Neural progenitor cell (in vitro differentiated cells): ENCODE measurements around the gene PLXNB2. TPM values are rescaled to one million over a fixed set of nuclear protein-coding genes. Genes with fewer than 3 reads are reported as not detected.

Experiments used
- DNase-seq: peaks from one replicate; pipeline ENCODE4 v3.0.0-alpha.2; 2016; ENCODE audit warnings: low spot score
- H2AFZ ChIP-seq: fragments of 200-600 bp; sonication (generic); replicated peaks from 2 replicates; pipeline ENCODE4 v1.6.1; 2016; ENCODE audit warnings: antibody characterized with exemption
- H3F3A ChIP-seq: fragments of 200-600 bp; sonication (generic); 2 replicates; pipeline ENCODE4 v1.6.1; 2016; ENCODE audit warnings: antibody characterized with exemption, low read depth
- H3K27ac ChIP-seq: fragments of 200-600 bp; sonication (generic); 2 replicates; pipeline ENCODE4 v1.5.1; 2016; ENCODE audit warnings: mild to moderate bottlenecking
- H3K27me3 ChIP-seq: fragments of 200-600 bp; sonication (generic); 2 replicates; pipeline ENCODE4 v1.6.1; 2016; ENCODE audit warnings: mild to moderate bottlenecking, moderate library complexity
- H3K36me3 ChIP-seq: fragments of 200-600 bp; sonication (generic); 2 replicates; pipeline ENCODE4 v1.5.1; 2016
- H3K4me1 ChIP-seq: fragments of 200-600 bp; sonication (generic); 2 replicates; pipeline ENCODE4 v1.6.1; 2016; ENCODE audit warnings: mixed run types
- H3K4me2 ChIP-seq: fragments of 200-600 bp; sonication (generic); 2 replicates; pipeline ENCODE4 v1.6.1; 2016
- H3K4me3 ChIP-seq: fragments of 200-600 bp; sonication (generic); 2 replicates; pipeline ENCODE4 v1.5.1; 2016
- H3K79me2 ChIP-seq: fragments of 200-600 bp; sonication (generic); 2 replicates; pipeline ENCODE4 v1.6.1; 2016; ENCODE audit warnings: low read depth
- H3K9ac ChIP-seq: fragments of 200-600 bp; sonication (generic); 2 replicates; pipeline ENCODE4 v1.6.1; 2016
- H3K9me3 ChIP-seq: fragments of 200-600 bp; sonication (generic); 2 replicates; pipeline ENCODE4 v1.5.1; 2016; ENCODE audit warnings: low read depth
- H4K20me1 ChIP-seq: fragments of 200-600 bp; sonication (generic); 2 replicates; pipeline ENCODE4 v1.6.1; 2016; ENCODE audit warnings: low read depth
- H3K27ac Mint-ChIP-seq: 3 replicates; pipeline ENCODE4 v1.8.0; 2021; ENCODE audit warnings: mixed read lengths
- H3K27me3 Mint-ChIP-seq: 2 replicates; pipeline ENCODE4 v1.8.0; 2022; ENCODE audit warnings: low read depth, mild to moderate bottlenecking, inconsistent platforms, moderate library complexity, mixed read lengths; ENCODE audit not compliant: insufficient read depth
- H3K36me3 Mint-ChIP-seq: 3 replicates; pipeline ENCODE4 v1.8.0; 2021; ENCODE audit warnings: mixed read lengths
- H3K4me1 Mint-ChIP-seq: 3 replicates; pipeline ENCODE4 v1.8.0; 2021; ENCODE audit warnings: mixed read lengths
- H3K4me3 Mint-ChIP-seq: 3 replicates; pipeline ENCODE4 v1.8.0; 2021; ENCODE audit warnings: mild to moderate bottlenecking, moderate library complexity, mixed read lengths
- H3K9me3 Mint-ChIP-seq: 3 replicates; pipeline ENCODE4 v1.8.0; 2020; ENCODE audit warnings: mixed read lengths
- EZH2 ChIP-seq: fragments of 200-600 bp; sonication (generic); IDR thresholded peaks from 2 replicates; pipeline ENCODE4 v1.6.1; 2017; ENCODE audit warnings: antibody characterized with exemption, mild to moderate bottlenecking, moderate library complexity
- EZH2phosphoT487 ChIP-seq: fragments of 200-600 bp; sonication (generic); IDR thresholded peaks from 2 replicates; pipeline ENCODE4 v1.6.1; 2017; ENCODE audit warnings: antibody characterized with exemption
- total RNA-seq: library from RNA; depleted of rRNA; stranded (reverse); fragments of >200 nt; gene quantifications from 2 replicates; pipeline ENCODE4 v1.2.3, GENCODE V29; 2015; ENCODE audit warnings: low replicate concordance
- TF ChIP-seq, protein P1 (sequence below): fragments of 200-600 bp; sonication (generic); IDR thresholded peaks from 2 replicates; pipeline ENCODE4 v1.5.1; 2017; ENCODE audit warnings: antibody characterized with exemption, mild to moderate bottlenecking

Gene PLXNB2
- total RNA-seq, 1 donor from 2014 or later = 32.4 TPM

GRCh38 chr22:50347157-50347556, 39.7 kb upstream of the PLXNB2 start:
- Histone ChIP-seq H3K4me3 (no peak overlapping the region), H3K27me3 (no peaks in the 10 kb centered on the region), H3K4me2 (no peak overlapping the region), H3K79me2 (peaks cover 43% of the 10 kb centered on the region), H3K36me3 (no peaks in the 10 kb centered on the region), H3K9ac (no peak overlapping the region), H3K9me3 (no peaks in the 10 kb centered on the region), H3K27ac (no peak overlapping the region), H2AFZ (no peak overlapping the region), H3F3A (peaks cover 8% of the 10 kb centered on the region), H4K20me1 (peaks cover 34% of the 10 kb centered on the region), H3K4me1 (no peaks in the 10 kb centered on the region)
- no peak for DNase-seq
- no peak overlapping the region for H3K4me3 Mint-ChIP-seq
- no peak overlapping the region for H3K27ac Mint-ChIP-seq
- no peak for TF ChIP-seq EZH2
- TF ChIP-seq EZH2phosphoT487 = no peak
- TF ChIP-seq, protein P1, sequence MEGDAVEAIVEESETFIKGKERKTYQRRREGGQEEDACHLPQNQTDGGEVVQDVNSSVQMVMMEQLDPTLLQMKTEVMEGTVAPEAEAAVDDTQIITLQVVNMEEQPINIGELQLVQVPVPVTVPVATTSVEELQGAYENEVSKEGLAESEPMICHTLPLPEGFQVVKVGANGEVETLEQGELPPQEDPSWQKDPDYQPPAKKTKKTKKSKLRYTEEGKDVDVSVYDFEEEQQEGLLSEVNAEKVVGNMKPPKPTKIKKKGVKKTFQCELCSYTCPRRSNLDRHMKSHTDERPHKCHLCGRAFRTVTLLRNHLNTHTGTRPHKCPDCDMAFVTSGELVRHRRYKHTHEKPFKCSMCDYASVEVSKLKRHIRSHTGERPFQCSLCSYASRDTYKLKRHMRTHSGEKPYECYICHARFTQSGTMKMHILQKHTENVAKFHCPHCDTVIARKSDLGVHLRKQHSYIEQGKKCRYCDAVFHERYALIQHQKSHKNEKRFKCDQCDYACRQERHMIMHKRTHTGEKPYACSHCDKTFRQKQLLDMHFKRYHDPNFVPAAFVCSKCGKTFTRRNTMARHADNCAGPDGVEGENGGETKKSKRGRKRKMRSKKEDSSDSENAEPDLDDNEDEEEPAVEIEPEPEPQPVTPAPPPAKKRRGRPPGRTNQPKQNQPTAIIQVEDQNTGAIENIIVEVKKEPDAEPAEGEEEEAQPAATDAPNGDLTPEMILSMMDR = no peak
- H3K27me3 Mint-ChIP-seq = no peaks in the 10 kb centered on the region
- peaks cover 7% of the 10 kb centered on the region for H3K4me1 Mint-ChIP-seq
- H3K36me3 Mint-ChIP-seq = peaks cover 2% of the 10 kb centered on the region
- H3K9me3 Mint-ChIP-seq = no peaks in the 10 kb centered on the region

- peaks cover under 1% of the 10 kb centered on the region for H3K27me3 ChIP-seq
- H3K4me3 ChIP-seq = no peak overlapping the region
- H3K27ac ChIP-seq = no peak overlapping the region
- H3K27me3 Mint-ChIP-seq = no peaks in the 10 kb centered on the region
- DNase-seq = peak; percentile 37
- H3K4me1 ChIP-seq = no peaks in the 10 kb centered on the region
- peaks cover 7% of the 10 kb centered on the region for H3K4me1 Mint-ChIP-seq
- no peak overlapping the region for H3K9ac ChIP-seq
- no peak overlapping the region for H3K4me2 ChIP-seq
- H3K27ac Mint-ChIP-seq = no peak overlapping the region
- no peak overlapping the region for H2AFZ ChIP-seq
- no peaks in the 10 kb centered on the region for H3K36me3 ChIP-seq
- TF ChIP-seq, protein P1 = peak; percentile 10
- no peak for TF ChIP-seq EZH2
- H3K79me2 ChIP-seq = peaks cover 37% of the 10 kb centered on the region
- H3K36me3 Mint-ChIP-seq = peaks cover 2% of the 10 kb centered on the region
- peaks cover 31% of the 10 kb centered on the region for H4K20me1 ChIP-seq
- H3K4me3 Mint-ChIP-seq = peak overlapping the region; percentile 63
- H3F3A ChIP-seq = peaks cover 13% of the 10 kb centered on the region
- H3K9me3 Mint-ChIP-seq = no peaks in the 10 kb centered on the region
- H3K9me3 ChIP-seq = no peaks in the 10 kb centered on the region
These were observed 39.0 kb upstream of the PLXNB2 start for GRCh38 chr22:50346470-50346869.

- Mint-ChIP-seq H3K9me3 (no peaks in the 10 kb centered on the region), H3K27me3 (no peaks in the 10 kb centered on the region), H3K4me1 (peaks cover 7% of the 10 kb centered on the region), H3K36me3 (no peaks in the 10 kb centered on the region), H3K4me3 (peak overlapping the region; percentile 77), H3K27ac (no peak overlapping the region)
- no peaks in the 10 kb centered on the region for H3K4me1 ChIP-seq
- H3K27me3 ChIP-seq = peaks cover 5% of the 10 kb centered on the region
- H3K9ac ChIP-seq = peak overlapping the region; percentile 86
- peak overlapping the region; percentile 94 for H3K4me3 ChIP-seq
- peaks cover 12% of the 10 kb centered on the region for H3K79me2 ChIP-seq
- H3K36me3 ChIP-seq = no peaks in the 10 kb centered on the region
- peaks cover 38% of the 10 kb centered on the region for H3F3A ChIP-seq
- no peak for DNase-seq
- H4K20me1 ChIP-seq = peaks cover 25% of the 10 kb centered on the region
- TF ChIP-seq, protein P1 = no peak
- TF ChIP-seq EZH2 (no peak), EZH2phosphoT487 (no peak)
- peak overlapping the region; percentile 83 for H3K4me2 ChIP-seq
- H2AFZ ChIP-seq = peak overlapping the region; percentile 72
- H3K9me3 ChIP-seq = no peaks in the 10 kb centered on the region
- H3K27ac ChIP-seq = peak overlapping the region; percentile 74
These were observed 36.1 kb upstream of the PLXNB2 start for GRCh38 chr22:50343541-50343935.
